ENCODE measurements around the gene CARS1.

CARS1 gene

GRCh38 chr11:3007404-3008010, 49.7 kb downstream of the CARS1 start:
- DNase-seq = no peak

DNA sequence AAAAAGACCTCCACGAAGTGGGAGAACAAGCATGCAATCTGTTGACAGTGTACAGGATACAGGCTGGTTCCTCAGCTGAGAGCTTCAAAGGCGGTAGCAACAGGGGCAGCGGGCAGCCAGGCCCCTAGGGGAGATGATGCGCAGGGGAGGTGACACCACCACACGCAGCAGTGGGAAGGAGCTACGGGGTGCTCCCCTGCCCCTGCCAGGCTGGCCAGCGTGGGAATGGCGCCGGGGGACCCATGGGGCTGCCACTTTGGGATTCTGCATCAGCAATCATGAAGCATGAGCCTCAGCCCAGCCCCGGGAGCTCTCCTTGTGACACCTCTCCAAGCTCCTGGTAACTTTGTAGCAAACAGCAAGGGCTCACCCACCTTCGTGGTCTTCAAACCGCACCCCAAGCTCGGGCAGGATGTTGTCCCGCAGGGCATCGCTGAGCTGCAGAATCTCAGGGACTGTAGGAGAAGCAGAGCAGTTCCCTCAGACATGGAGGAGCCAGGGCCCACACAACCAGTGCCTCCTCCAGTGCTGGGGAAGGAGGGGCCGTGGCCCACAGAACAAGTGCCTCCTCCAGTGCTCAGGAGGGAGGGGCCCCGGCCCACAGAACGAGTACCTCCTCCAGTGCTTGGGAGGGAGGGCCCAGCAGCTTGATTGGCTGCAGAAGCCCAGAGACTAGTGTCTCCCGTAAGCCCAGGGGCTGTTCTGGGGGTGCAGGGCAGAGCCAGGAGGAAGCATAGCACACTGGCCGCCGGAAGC, 50.5 kb downstream of the CARS1 start:
- no peak for DNase-seq

DNA sequence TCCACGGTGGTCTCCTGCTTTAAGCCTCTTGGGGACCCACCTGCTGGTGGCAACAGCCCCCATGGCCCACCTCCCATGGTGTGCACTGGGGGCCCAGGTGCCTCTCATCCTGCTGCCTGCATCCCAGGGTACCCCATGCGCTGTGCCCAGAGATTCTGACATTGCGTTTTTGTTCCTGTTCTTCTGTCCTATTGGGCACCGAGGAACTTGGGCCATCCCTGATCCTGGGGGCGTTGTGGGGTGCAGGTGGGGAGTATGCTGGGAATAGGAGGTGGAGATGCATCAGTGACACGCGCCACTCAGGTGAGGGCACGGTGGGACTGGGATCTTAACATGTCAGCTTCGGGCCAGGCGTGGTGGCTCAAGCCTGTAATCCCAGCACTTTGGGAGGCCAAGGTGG, 52.7 kb downstream of the CARS1 start:
- no peak for DNase-seq

DNA sequence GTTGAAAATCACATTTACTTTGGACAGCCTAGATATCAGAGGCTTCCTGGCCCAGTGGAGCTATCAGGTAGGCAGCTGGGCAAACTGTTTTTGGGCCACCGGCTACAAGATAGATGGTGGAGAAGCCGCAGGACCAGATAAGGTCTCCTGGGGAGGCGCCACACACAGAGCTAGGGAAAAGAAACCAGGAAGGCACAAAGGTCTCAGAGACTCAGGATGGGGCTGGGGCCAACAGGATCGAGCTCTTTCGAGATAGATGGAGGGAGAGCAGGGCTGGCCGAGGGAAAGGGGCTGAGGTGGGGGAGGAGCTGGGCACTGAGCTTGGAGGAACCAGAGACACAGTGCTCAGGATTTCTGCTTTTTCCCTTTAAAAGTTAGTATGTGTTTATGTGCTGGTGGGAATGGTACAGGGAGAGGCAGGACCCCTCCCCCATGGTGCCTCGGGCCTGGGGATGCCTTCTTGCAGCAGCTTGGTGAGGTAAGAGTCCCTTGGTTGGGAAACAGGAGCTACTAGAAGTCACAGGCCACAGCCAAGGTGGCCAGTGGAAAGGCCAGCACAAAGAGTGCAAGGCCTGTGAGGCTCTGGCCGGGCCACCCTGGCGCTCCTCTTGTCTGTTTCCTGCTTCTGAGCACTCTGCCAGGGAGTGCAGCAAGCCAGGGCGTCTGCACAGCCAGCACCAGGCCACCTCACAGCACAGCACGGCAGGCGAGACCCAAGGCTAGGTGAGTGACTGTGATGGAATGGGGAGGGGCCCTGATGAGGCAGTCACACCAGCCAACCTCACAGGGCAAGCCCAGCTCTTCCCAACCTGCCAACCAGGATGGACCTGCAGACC, 53.6 kb downstream of the CARS1 start:
- no peak for DNase-seq

GRCh38 chr11:3002871-3003270, 54.4 kb downstream of the CARS1 start:
- DNase-seq = no peak

DNA sequence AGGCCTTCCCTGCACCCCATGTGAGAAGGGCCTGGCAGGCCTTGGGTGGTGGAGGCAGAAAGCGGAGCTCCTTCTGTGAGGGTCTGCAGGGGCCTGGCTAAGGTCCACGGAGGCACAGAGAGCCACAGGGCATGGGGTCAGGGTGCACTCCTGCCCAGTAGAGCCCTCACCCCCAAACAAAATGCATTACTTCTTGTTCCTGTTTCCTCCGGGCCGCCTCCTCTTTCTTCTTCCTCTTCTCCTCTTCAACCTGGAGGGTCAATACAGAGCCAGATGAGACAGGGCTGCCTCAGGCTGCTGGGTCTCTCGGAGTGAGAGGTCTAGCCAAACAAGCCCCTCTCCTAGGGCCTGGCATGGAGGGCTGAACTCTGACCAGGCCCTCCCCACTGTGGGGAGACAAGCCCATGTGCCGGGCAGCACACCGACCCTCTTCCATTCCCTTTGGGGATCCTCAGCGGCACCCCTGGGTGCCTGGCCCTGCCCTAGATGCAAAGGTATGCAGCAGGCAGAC, 54.8 kb downstream of the CARS1 start:
- no peak for DNase-seq

- peak; percentile 80 for DNase-seq
These were observed 55.7 kb downstream of the CARS1 start for GRCh38 chr11:3001496-3001895.

GRCh38 chr11:3000032-3000961, 56.9 kb downstream of the CARS1 start:
- DNase-seq = peak; percentile 86

GRCh38 chr11:2999464-2999998, 57.7 kb downstream of the CARS1 start:
- no peak for DNase-seq

- no peak for DNase-seq
These were observed 59.0 kb downstream of the CARS1 start for GRCh38 chr11:2998073-2998850.

- DNase-seq = no peak
These were observed 59.8 kb downstream of the CARS1 start for GRCh38 chr11:2997406-2997805.

DNA sequence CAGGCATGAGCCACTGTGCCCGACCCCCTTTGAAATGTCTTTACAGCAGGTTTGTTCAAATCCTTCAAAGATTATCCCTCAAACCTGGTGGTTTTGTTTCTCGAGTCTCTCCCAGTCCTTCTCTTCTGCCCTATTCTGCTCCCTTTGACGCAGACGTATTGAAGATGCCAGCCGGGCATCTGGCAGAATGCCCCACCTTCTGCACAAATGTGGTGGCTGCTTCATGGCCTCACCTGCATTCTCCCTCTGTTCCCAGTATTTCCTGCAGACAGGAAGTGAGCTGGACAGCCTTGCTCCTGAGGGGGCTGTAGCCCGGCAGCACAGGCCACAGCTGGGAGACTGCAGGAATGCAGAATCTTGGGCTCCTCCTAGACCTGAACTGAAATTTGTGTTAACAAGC, 60.2 kb downstream of the CARS1 start:
- no peak for DNase-seq

- no peak for DNase-seq
These were observed 61.2 kb downstream of the CARS1 start for GRCh38 chr11:2995893-2996554.

DNA sequence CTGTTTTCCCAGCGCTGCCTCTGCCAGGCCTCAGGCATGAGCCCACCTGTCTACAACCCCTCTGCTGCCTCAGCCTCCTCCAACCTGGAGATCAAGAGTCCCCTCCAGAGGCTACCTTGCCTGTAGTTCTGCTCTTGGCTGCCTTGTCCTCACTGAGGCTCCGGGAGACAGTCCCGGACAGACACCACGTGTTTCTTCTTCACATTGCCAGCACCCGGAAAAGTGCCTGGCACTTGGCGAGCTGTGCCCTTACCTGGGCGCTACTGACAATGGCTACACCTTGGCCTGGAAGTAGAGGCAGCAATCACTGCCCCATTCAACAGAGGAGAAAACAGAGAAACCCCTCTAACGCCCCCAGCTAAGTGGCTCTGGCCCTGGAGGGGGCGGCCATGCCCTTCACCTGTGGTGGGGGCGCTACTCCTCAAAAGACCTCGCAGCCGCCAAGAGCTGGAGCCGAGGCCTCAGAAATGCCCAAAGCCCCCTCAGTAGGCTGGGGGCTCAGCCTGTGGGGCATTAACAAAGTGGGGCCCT, 62.1 kb downstream of the CARS1 start:
- DNase-seq = no peak

DNA sequence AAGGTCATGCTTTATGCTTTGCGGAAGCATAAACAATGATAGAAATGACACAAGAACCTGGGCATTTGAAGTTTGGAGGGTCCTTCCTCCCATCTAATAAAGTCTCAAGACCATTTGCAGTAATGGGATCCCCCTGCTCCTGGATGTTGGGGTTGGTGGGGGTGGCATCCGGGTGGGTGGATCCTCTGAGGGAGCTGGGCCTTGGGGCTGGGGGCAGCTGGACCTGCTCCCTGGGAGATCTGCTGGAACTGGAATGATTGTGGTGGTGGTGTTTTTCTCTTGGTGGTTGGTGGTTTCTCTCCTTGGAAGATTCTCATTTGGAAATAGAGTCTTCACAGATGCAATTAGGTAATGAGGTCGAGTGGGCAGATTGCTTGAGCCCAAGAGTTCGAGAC, 62.9 kb downstream of the CARS1 start:
- no peak for DNase-seq

DNA sequence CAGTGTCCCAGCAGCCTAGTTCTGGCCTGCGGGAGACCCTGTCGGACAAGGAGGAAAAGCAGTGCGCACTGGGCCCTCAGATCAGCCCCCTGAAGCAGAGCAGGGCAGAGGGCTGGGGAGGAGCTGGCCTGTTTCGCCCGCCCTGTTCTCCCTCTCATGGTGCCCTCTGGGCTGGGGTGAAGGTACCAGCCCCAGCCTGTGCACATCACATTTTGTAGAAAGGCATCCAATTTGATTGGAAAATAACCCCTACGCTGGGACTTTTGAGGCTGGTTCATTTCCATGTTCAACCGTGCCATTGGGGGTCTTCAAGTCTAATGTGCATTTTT, 64.3 kb downstream of the CARS1 start:
- no peak for DNase-seq

GRCh38 chr11:2992234-2992996, 64.8 kb downstream of the CARS1 start, which contains the start of gene NAP1L4:
TSS of gene NAP1L4 (minus strand) at chr11:2992329. CDS start at chr11:2979220, 13,109 bp downstream.
- DNase-seq = peak; percentile 81

- DNase-seq = no peak
These were observed 65.6 kb downstream of the CARS1 start for GRCh38 chr11:2991452-2992233.

Measured in NCI-H2029 treated with DMSO at 0.1 percent for 48 hours (cell line).